Measurements from ENCODE around the gene PIEZO2. TPM values are rescaled to one million over a fixed set of nuclear protein-coding genes. Genes with fewer than 3 reads are reported as not detected.

Gene PIEZO2
- total RNA-seq, 1 donor from 2014 or later, result 20.4 TPM

- ATAC-seq (no peak), DNase-seq (no peak)
- intact Hi-C loops (cut with DNase I), result no loop called here
- Histone ChIP-seq H3K27me3 (no peaks in the 10 kb centered on the region), H3K27ac (no peak overlapping the region), H3K9me3 (no peaks in the 10 kb centered on the region), H3K4me3 (no peak overlapping the region), H3K36me3 (no peaks in the 10 kb centered on the region), H3K4me1 (no peaks in the 10 kb centered on the region)
- no peak for TF ChIP-seq CTCF (IDR thresholded peaks at IDR 0.05)
Measured at GRCh38 chr18:11046140-11046539, 103.2 kb downstream of the PIEZO2 start.

DNA sequence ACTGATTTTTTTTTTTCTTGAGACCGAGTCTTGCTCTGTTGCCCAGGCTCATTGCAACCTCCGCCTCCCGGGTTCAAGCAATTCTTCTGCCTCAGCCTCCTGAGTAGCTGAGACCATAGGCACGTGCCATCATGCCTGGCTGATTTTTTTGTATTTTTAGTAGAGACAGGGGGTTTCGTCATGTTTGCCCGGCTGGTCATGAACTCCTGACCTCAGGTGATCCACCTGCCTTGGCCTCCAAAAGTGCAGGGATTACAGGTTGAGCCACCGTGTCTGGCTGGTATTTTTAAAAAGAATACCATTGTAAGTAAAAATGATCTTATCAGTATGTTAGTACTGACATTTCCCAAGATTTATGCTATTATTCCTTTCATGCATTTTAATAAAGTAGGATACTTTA lies 105.7 kb downstream of the PIEZO2 start:
- ATAC-seq, result no peak
- Histone ChIP-seq H3K4me3 (no peak overlapping the region), H3K27me3 (no peaks in the 10 kb centered on the region), H3K4me1 (no peaks in the 10 kb centered on the region), H3K27ac (no peak overlapping the region), H3K9me3 (no peaks in the 10 kb centered on the region), H3K36me3 (no peaks in the 10 kb centered on the region)
- no peak for DNase-seq
- TF ChIP-seq CTCF (IDR thresholded peaks at IDR 0.05), result no peak
- intact Hi-C loops (cut with DNase I), result no loop called here

DNA sequence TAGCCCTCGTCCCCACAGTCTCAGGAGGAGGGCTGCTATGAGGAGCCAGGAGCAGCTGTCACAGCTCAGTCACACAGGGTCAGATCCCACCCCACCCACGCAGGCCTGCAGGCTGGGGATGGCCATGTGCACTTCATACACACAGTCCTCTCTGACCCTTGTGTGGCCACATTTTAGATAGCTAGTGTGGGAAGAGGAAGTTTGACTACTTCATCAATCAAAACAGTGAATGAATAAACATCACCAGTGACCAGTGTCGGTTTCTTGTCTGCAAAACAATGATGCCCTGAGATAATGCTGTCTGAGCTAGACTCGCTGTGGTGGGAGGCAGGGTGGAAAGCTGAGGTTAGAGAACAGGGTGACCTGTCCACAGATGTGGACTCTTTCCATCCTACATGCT lies 107.1 kb downstream of the PIEZO2 start:
- Histone ChIP-seq H3K27ac (no peak overlapping the region), H3K4me3 (no peak overlapping the region), H3K4me1 (no peaks in the 10 kb centered on the region), H3K27me3 (no peaks in the 10 kb centered on the region), H3K9me3 (no peaks in the 10 kb centered on the region), H3K36me3 (no peaks in the 10 kb centered on the region)
- TF ChIP-seq CTCF (IDR thresholded peaks at IDR 0.05), result no peak
- intact Hi-C loops (cut with DNase I), result no loop called here
- no peak for DNase-seq
- ATAC-seq, result peak; percentile 70

- Histone ChIP-seq H3K9me3 (no peaks in the 10 kb centered on the region), H3K36me3 (no peaks in the 10 kb centered on the region), H3K4me1 (no peaks in the 10 kb centered on the region), H3K27ac (no peak overlapping the region), H3K27me3 (no peaks in the 10 kb centered on the region), H3K4me3 (no peak overlapping the region)
- ATAC-seq (peak; percentile 76), DNase-seq (no peak)
- peak; percentile 67 for TF ChIP-seq CTCF (IDR thresholded peaks at IDR 0.05)
- intact Hi-C loops (cut with DNase I), result no loop called here
Measured at GRCh38 chr18:11040823-11041656, 108.3 kb downstream of the PIEZO2 start.

DNA sequence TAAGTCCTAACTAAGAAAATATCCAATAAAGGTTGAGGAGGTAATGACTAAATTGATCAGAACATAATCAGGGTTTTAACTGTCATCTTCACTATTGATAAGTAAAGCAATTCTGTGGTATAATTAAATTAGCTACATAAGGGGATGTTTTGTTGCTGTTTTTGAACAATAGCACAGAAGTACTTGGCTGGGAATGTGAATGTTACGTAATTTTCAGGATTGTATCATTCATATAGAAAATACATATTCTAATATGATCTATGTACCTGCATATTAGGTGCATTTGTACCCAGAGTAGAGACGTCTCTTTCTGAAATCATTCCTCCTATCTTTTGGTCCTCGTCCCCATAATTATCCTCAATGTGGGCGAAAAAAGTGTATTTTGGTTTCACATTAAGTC lies 109.0 kb downstream of the PIEZO2 start:
- TF ChIP-seq CTCF (IDR thresholded peaks at IDR 0.05), result no peak
- Histone ChIP-seq H3K4me1 (no peaks in the 10 kb centered on the region), H3K9me3 (no peaks in the 10 kb centered on the region), H3K36me3 (no peaks in the 10 kb centered on the region), H3K27ac (no peak overlapping the region), H3K4me3 (no peak overlapping the region), H3K27me3 (no peaks in the 10 kb centered on the region)
- ATAC-seq (no peak), DNase-seq (no peak)
- intact Hi-C loops (cut with DNase I), result no loop called here

Measured in upper lobe of right lung (tissue), 1 donor.